Thyroid gland (tissue), 4 donors: ENCODE measurements around the gene RAB31. TPM values are rescaled to one million over a fixed set of nuclear protein-coding genes. Genes with fewer than 3 reads are reported as not detected.

ENCODE experiments used
- DNase-seq, 2 donors: peaks; one replicate each; pipeline ENCODE4 v3.0.0-alpha.2; 2019
- H3K27ac ChIP-seq, 3 donors: fragments of 200-600 bp; sonication (generic); 1 replicate in 2 of 3; 2 replicates in 1 of 3; pipeline ENCODE4 v1.5.1; 2016 to 2019; ENCODE audit warnings: mild to moderate bottlenecking in 1 of 3, moderate library complexity in 1 of 3
- H3K27me3 ChIP-seq: fragments of 200-600 bp; sonication (generic); one replicate; pipeline ENCODE4 v1.5.1; 2019
- H3K36me3 ChIP-seq, 2 donors: fragments of 200-600 bp; sonication (generic); one replicate each; pipeline ENCODE4 v1.5.1; 2016 to 2019
- H3K4me1 ChIP-seq, 2 donors: fragments of 200-600 bp; sonication (generic); one replicate each; pipeline ENCODE4 v1.5.1; 2017 to 2019
- H3K4me3 ChIP-seq, 3 donors: fragments of 200-600 bp; sonication (generic); replicated peaks in 1 of 3; 1 replicate in 2 of 3; 2 replicates in 1 of 3; pipeline ENCODE4 v1.5.1; 2016; ENCODE audit warnings: mild to moderate bottlenecking in 1 of 3
- H3K9me3 ChIP-seq: fragments of 200-600 bp; sonication (generic); one replicate; pipeline ENCODE4 v1.5.1; 2017
- CTCF ChIP-seq, 6 experiments: fragments of 200-600 bp in 3 of 6; fragments of 450-650 bp in 3 of 6; sonication (generic) in 3 of 6; IDR thresholded peaks; one replicate each; pipeline ENCODE4 v1.5.1; 2016 to 2019; ENCODE audit warnings: antibody characterized with exemption in 6 of 6, mild to moderate bottlenecking in 2 of 6, inconsistent platforms in 1 of 6, moderate library complexity in 1 of 6
- POLR2A ChIP-seq, 2 donors: fragments of 450-650 bp; IDR thresholded peaks; one replicate each; pipeline ENCODE4 v1.6.1; 2017; ENCODE audit warnings: antibody characterized with exemption in 2 of 2, mild to moderate bottlenecking in 2 of 2, moderate library complexity in 1 of 2
- WGBS, 2 donors: methylation state at CpG; one replicate each; pipeline ENCODE4 v1.1.5; 2017; 5-methylcytosine and 5-hydroxymethylcytosine counted together
- intact Hi-C: fragments of 100-400 bp; cut with DNase I; formaldehyde crosslinking; loops from one replicate; pipeline ENCODE4 v1.15.1; 2023
- total RNA-seq, 4 donors: library from RNA; depleted of rRNA; stranded (reverse); fragments of >200 nt; gene quantifications; one replicate each; pipeline ENCODE4 v1.2.3, GENCODE V29; 2016

The RAB31 gene
- total RNA-seq, 4 donors from 2014 or later = 33.9 to 72.7 (median 40.8) TPM

GRCh38 chr18:9721893-9722550 lies 13.9 kb downstream of the RAB31 start:
- H3K27ac ChIP-seq = no peak overlapping the region
- no peaks in the 10 kb centered on the region for H3K27me3 ChIP-seq
- no peak for DNase-seq
- TF ChIP-seq POLR2A (IDR thresholded peaks at IDR 0.05) (no peak), CTCF (IDR thresholded peaks at IDR 0.05) (no peak)
- intact Hi-C loops = no loop called here
- H3K4me1 ChIP-seq = peaks cover 4 to 5% of the 10 kb centered on the region in 2 donors
- no peaks in the 10 kb centered on the region for H3K36me3 ChIP-seq
- no peak overlapping the region for H3K4me3 ChIP-seq
- H3K9me3 ChIP-seq = no peaks in the 10 kb centered on the region
- 82 to 90% methylated on average over 9 of the region's 9 CpGs for WGBS, 2 donors

GRCh38 chr18:9722691-9723090 lies 14.6 kb downstream of the RAB31 start:
- intact Hi-C loops = no loop called here
- Histone ChIP-seq H3K9me3 (no peaks in the 10 kb centered on the region), H3K36me3 (no peaks in the 10 kb centered on the region), H3K27ac (no peak overlapping the region), H3K27me3 (no peaks in the 10 kb centered on the region), H3K4me3 (no peak overlapping the region), H3K4me1 (peaks cover 4 to 5% of the 10 kb centered on the region in 2 donors)
- 60 to 76% methylated on average over 3 of the region's 3 CpGs for WGBS, 2 donors
- peak; percentile 79 to 81 for DNase-seq
- TF ChIP-seq POLR2A (IDR thresholded peaks at IDR 0.05) (no peak), CTCF (IDR thresholded peaks at IDR 0.05) (peak; percentile 34 to 89 (median 73))

- H3K27me3 ChIP-seq = no peaks in the 10 kb centered on the region
- H3K4me3 ChIP-seq = no peak overlapping the region
- no peak for DNase-seq
- H3K27ac ChIP-seq = no peak overlapping the region
- 96 to 100% methylated on average over 5 of the region's 5 CpGs for WGBS, 2 donors
- H3K4me1 ChIP-seq = peaks cover 2 to 4% of the 10 kb centered on the region in 2 donors
- no peaks in the 10 kb centered on the region for H3K36me3 ChIP-seq
- intact Hi-C loops = no loop called here
- H3K9me3 ChIP-seq = no peaks in the 10 kb centered on the region
- no peak for TF ChIP-seq POLR2A (IDR thresholded peaks at IDR 0.05)
- TF ChIP-seq CTCF (IDR thresholded peaks at IDR 0.05) = no peak
Observed at GRCh38 chr18:9724797-9725585, 16.9 kb downstream of the RAB31 start.

- no peaks in the 10 kb centered on the region for H3K4me1 ChIP-seq
- H3K4me3 ChIP-seq = no peak overlapping the region
- no peaks in the 10 kb centered on the region for H3K27me3 ChIP-seq
- no peaks in the 10 kb centered on the region for H3K9me3 ChIP-seq
- H3K27ac ChIP-seq = no peak overlapping the region
- no peaks in the 10 kb centered on the region for H3K36me3 ChIP-seq
- WGBS, 2 donors = 92 to 97% methylated on average over 5 of the region's 5 CpGs
- TF ChIP-seq POLR2A (IDR thresholded peaks at IDR 0.05) (no peak), CTCF (IDR thresholded peaks at IDR 0.05) (no peak)
- intact Hi-C loops = no loop called here
- no peak for DNase-seq
Observed at GRCh38 chr18:9726175-9726574, 18.1 kb downstream of the RAB31 start.

- H3K36me3 ChIP-seq = no peaks in the 10 kb centered on the region
- no peak for TF ChIP-seq POLR2A (IDR thresholded peaks at IDR 0.05)
- TF ChIP-seq CTCF (IDR thresholded peaks at IDR 0.05) = no peak
- H3K4me1 ChIP-seq = no peaks in the 10 kb centered on the region
- 84 to 89% methylated on average over 2 of the region's 2 CpGs for WGBS, 2 donors
- no peaks in the 10 kb centered on the region for H3K9me3 ChIP-seq
- intact Hi-C loops = no loop called here
- H3K4me3 ChIP-seq = no peak overlapping the region
- H3K27me3 ChIP-seq = no peaks in the 10 kb centered on the region
- DNase-seq = no peak
- no peak overlapping the region for H3K27ac ChIP-seq
Observed at GRCh38 chr18:9726936-9727335, 18.8 kb downstream of the RAB31 start.
